Measurements from ENCODE around the gene TRAT1. TPM values are rescaled to one million over a fixed set of nuclear protein-coding genes. Genes with fewer than 3 reads are reported as not detected.

Gene TRAT1
- total RNA-seq, 2 experiments from 2014 or later, result 13.8 to 15.5 TPM

- ATAC-seq, result no peak
- Mint-ChIP-seq H3K27ac (no peak overlapping the region), H3K4me1 (ENCODE audit: low read depth) (no peaks in the 10 kb centered on the region), H3K9me3 (no peaks in the 10 kb centered on the region), H3K4me3 (no peak overlapping the region), H3K27me3 (no peaks in the 10 kb centered on the region), H3K36me3 (ENCODE audit: low read depth) (no peaks in the 10 kb centered on the region)
- intact Hi-C loops (cut with micrococcal nuclease), result no loop called here
- TF ChIP-seq, protein P1, sequence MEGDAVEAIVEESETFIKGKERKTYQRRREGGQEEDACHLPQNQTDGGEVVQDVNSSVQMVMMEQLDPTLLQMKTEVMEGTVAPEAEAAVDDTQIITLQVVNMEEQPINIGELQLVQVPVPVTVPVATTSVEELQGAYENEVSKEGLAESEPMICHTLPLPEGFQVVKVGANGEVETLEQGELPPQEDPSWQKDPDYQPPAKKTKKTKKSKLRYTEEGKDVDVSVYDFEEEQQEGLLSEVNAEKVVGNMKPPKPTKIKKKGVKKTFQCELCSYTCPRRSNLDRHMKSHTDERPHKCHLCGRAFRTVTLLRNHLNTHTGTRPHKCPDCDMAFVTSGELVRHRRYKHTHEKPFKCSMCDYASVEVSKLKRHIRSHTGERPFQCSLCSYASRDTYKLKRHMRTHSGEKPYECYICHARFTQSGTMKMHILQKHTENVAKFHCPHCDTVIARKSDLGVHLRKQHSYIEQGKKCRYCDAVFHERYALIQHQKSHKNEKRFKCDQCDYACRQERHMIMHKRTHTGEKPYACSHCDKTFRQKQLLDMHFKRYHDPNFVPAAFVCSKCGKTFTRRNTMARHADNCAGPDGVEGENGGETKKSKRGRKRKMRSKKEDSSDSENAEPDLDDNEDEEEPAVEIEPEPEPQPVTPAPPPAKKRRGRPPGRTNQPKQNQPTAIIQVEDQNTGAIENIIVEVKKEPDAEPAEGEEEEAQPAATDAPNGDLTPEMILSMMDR (IDR thresholded peaks at IDR 0.05), result no peak
- DNase-seq, result no peak
- CTCF ChIA-PET, result interaction anchor here (1.1 kb wide), 2 partner anchors 9 to 11 kb away, joined by 3 to 4 read pairs; no protein-coding TSS in a partner anchor
- POLR2A ChIA-PET, result no interaction called here
Observed at GRCh38 chr3:108791473-108791872, 31.1 kb upstream of the TRAT1 start.

DNA sequence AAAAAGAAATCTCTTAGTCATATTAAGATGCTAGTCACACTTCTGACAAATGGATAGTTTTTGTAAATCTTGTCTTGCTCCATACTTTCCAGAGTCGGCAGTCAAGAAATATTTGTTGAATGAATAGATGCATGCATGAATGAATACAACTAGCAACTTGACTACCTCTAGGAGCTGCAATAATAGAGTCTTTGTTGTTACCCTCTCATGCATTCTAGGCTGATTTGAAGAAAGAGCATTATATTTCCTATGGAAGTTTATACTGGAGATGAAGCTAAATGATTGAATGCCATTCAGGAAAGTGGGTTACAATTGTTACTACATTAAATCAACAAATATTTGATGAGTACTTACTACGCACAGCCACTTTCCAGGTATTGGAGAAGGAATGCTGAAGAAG is 18.1 kb upstream of the TRAT1 start:
- CTCF ChIA-PET, result interaction anchor here (0.9 kb wide), 1 partner anchor 111 kb away, joined by 3 read pairs; no protein-coding TSS in a partner anchor
- no peaks in the 10 kb centered on the region for H3K27me3 Mint-ChIP-seq
- peaks cover 12% of the 10 kb centered on the region for H3K9me3 Mint-ChIP-seq
- ATAC-seq, result no peak
- H3K4me1 Mint-ChIP-seq (ENCODE audit: low read depth), result peaks cover 20% of the 10 kb centered on the region
- TF ChIP-seq, protein P1 (IDR thresholded peaks at IDR 0.05), result no peak
- POLR2A ChIA-PET, result no interaction called here
- H3K4me3 Mint-ChIP-seq, result no peak overlapping the region
- intact Hi-C loops (cut with micrococcal nuclease), result no loop called here
- H3K36me3 Mint-ChIP-seq (ENCODE audit: low read depth), result no peaks in the 10 kb centered on the region
- DNase-seq, result no peak
- peak overlapping the region; percentile 9 for H3K27ac Mint-ChIP-seq

GRCh38 chr3:108804966-108805365 is 17.6 kb upstream of the TRAT1 start:
- H3K4me3 Mint-ChIP-seq, result no peak overlapping the region
- POLR2A ChIA-PET, result no interaction called here
- peaks cover 12% of the 10 kb centered on the region for H3K9me3 Mint-ChIP-seq
- H3K36me3 Mint-ChIP-seq (ENCODE audit: low read depth), result no peaks in the 10 kb centered on the region
- peaks cover 20% of the 10 kb centered on the region for H3K4me1 Mint-ChIP-seq (ENCODE audit: low read depth)
- TF ChIP-seq, protein P1 (IDR thresholded peaks at IDR 0.05), result no peak
- H3K27me3 Mint-ChIP-seq, result no peaks in the 10 kb centered on the region
- DNase-seq (no peak), ATAC-seq (no peak)
- intact Hi-C loops (cut with micrococcal nuclease), result no loop called here
- H3K27ac Mint-ChIP-seq, result peak overlapping the region; percentile 86
- CTCF ChIA-PET, result interaction anchor here (0.9 kb wide), 1 partner anchor 111 kb away, joined by 3 read pairs; no protein-coding TSS in a partner anchor

GRCh38 chr3:108806316-108806715 is 16.3 kb upstream of the TRAT1 start:
- no peaks in the 10 kb centered on the region for H3K27me3 Mint-ChIP-seq
- POLR2A ChIA-PET, result interaction anchor here (0.5 to 1.1 kb wide), 3 partner anchors 12 to 48 kb away, joined by 3 to 5 read pairs (median 3); no protein-coding TSS in a partner anchor
- peaks cover 7% of the 10 kb centered on the region for H3K9me3 Mint-ChIP-seq
- intact Hi-C loops (cut with micrococcal nuclease), result no loop called here
- ATAC-seq (peak; percentile 95), DNase-seq (peak; percentile 49)
- H3K27ac Mint-ChIP-seq, result peak overlapping the region; percentile 86
- H3K4me3 Mint-ChIP-seq, result peak overlapping the region; percentile 4
- CTCF ChIA-PET, result interaction anchor here (1.1 to 1.6 kb wide), 3 partner anchors 11 to 109 kb away, joined by 4 to 5 read pairs (median 4); no protein-coding TSS in a partner anchor
- no peaks in the 10 kb centered on the region for H3K36me3 Mint-ChIP-seq (ENCODE audit: low read depth)
- TF ChIP-seq, protein P1 (IDR thresholded peaks at IDR 0.05), result no peak
- peaks cover 20% of the 10 kb centered on the region for H3K4me1 Mint-ChIP-seq (ENCODE audit: low read depth)

GRCh38 chr3:108818404-108818803 is 4.2 kb upstream of the TRAT1 start:
- TF ChIP-seq, protein P1 (IDR thresholded peaks at IDR 0.05), result peak; percentile 78
- DNase-seq (peak; percentile 74), ATAC-seq (peak; percentile 89)
- POLR2A ChIA-PET, result interaction anchor here (0.7 to 1.4 kb wide), 2 partner anchors 12 to 154 kb away, joined by 3 to 5 read pairs; no protein-coding TSS in a partner anchor
- H3K4me3 Mint-ChIP-seq, result no peak overlapping the region
- H3K27ac Mint-ChIP-seq, result peak overlapping the region; percentile 31
- peaks cover 24% of the 10 kb centered on the region for H3K4me1 Mint-ChIP-seq (ENCODE audit: low read depth)
- CTCF ChIA-PET, result interaction anchor here (0.6 to 8.4 kb wide), 30 partner anchors 8 to 329 kb away, joined by 3 to 113 read pairs (median 5); partner anchors contain the start of genes CIP2A and DZIP3
- peaks cover 2% of the 10 kb centered on the region for H3K36me3 Mint-ChIP-seq (ENCODE audit: low read depth)
- H3K27me3 Mint-ChIP-seq, result no peaks in the 10 kb centered on the region
- H3K9me3 Mint-ChIP-seq, result peaks cover 3% of the 10 kb centered on the region
- intact Hi-C loops (cut with micrococcal nuclease), result loop anchor here (2.0 kb wide), 2 partner anchors 96 to 158 kb away; no protein-coding TSS in a partner anchor
